Measurements from ENCODE around the gene CFAP65.

The CFAP65 gene

GRCh38 chr2:219038600-219038999 lies 2.7 kb downstream of the CFAP65 start:
- H3K9me3 ChIP-seq (ENCODE audit: control insufficient read depth, low read length), result no peaks in the 10 kb centered on the region
- H3K4me3 ChIP-seq (ENCODE audit: low read length), result no peak overlapping the region
- H3K27me3 ChIP-seq (ENCODE audit: control insufficient read depth, insufficient read depth, low read length), result peaks cover 3% of the 10 kb centered on the region
- H3K36me3 ChIP-seq (ENCODE audit: control insufficient read depth, insufficient read depth, low read length), result no peaks in the 10 kb centered on the region
- H3K4me1 ChIP-seq (ENCODE audit: control insufficient read depth, insufficient read depth, low read length), result peaks cover 25% of the 10 kb centered on the region
- H3K9ac ChIP-seq (ENCODE audit: low read length), result no peak overlapping the region

DNA sequence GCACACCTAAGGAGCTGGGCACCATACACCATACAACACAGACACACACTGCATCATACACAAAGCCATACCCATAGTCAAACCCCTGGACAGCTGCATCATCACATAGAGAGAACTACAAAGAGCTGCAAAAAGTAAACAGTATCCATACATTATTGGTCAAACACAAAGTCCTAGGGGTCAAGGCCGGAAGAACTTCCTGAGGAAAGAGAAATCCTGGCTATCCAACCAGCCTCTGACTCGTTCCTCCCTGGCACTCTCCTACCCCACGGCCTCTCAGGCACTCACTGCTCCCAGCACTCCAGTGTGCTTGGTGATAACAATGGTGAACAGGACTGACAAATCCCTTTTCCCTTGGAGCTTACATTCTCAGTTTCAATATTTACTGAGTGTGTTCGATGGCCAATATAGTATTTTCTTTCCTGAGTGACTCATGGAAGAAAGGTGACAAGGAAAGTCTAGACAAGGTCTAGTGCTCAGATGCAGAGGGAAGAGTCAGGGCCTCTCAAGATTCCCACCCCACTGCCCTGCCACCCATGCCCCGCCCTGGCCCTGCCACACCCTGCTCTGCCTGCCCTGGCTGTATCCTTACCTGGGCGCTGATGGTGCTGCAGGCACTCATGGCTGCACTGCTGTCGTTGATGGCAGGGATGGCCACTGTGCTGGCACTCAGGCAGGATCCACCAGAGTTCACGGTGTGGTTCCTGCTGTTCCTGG lies 3.4 kb downstream of the CFAP65 start:
- Histone ChIP-seq H3K4me1 (ENCODE audit: control insufficient read depth, insufficient read depth, low read length) (peaks cover 23% of the 10 kb centered on the region), H3K27me3 (ENCODE audit: control insufficient read depth, insufficient read depth, low read length) (peaks cover 3% of the 10 kb centered on the region), H3K9ac (ENCODE audit: low read length) (no peak overlapping the region), H3K36me3 (ENCODE audit: control insufficient read depth, insufficient read depth, low read length) (no peaks in the 10 kb centered on the region), H3K4me3 (ENCODE audit: low read length) (no peak overlapping the region), H3K9me3 (ENCODE audit: control insufficient read depth, low read length) (no peaks in the 10 kb centered on the region)

DNA sequence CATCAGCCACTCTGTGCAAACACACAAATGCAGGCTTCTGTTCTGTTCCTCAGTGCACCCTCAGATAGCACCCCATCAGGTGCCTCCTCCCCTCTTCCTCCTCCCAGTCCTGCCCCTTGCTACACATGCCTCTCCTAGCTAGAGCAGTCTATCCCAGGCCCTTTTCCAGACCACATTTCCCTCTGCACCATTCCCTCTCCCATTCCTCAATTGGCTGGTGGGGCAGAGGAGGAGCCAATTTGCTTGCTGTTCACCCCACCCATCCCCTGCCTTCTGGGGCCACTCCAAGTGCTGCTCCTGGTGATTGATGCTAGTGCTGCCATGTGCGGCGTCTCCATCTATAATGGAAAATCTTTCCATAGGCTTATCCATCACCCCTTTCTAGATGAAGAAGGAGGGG lies 5.4 kb downstream of the CFAP65 start:
- Histone ChIP-seq H3K4me3 (ENCODE audit: low read length) (no peak overlapping the region), H3K9me3 (ENCODE audit: control insufficient read depth, low read length) (no peaks in the 10 kb centered on the region), H3K4me1 (ENCODE audit: control insufficient read depth, insufficient read depth, low read length) (peaks cover 19% of the 10 kb centered on the region), H3K36me3 (ENCODE audit: control insufficient read depth, insufficient read depth, low read length) (no peaks in the 10 kb centered on the region), H3K9ac (ENCODE audit: low read length) (no peak overlapping the region), H3K27me3 (ENCODE audit: control insufficient read depth, insufficient read depth, low read length) (no peaks in the 10 kb centered on the region)

- Histone ChIP-seq H3K9me3 (ENCODE audit: control insufficient read depth, low read length) (no peaks in the 10 kb centered on the region), H3K4me3 (ENCODE audit: low read length) (no peak overlapping the region), H3K9ac (ENCODE audit: low read length) (no peak overlapping the region), H3K27me3 (ENCODE audit: control insufficient read depth, insufficient read depth, low read length) (no peaks in the 10 kb centered on the region), H3K36me3 (ENCODE audit: control insufficient read depth, insufficient read depth, low read length) (no peaks in the 10 kb centered on the region), H3K4me1 (ENCODE audit: control insufficient read depth, insufficient read depth, low read length) (peaks cover 19% of the 10 kb centered on the region)
These were observed 6.5 kb downstream of the CFAP65 start for GRCh38 chr2:219034823-219035222.

DNA sequence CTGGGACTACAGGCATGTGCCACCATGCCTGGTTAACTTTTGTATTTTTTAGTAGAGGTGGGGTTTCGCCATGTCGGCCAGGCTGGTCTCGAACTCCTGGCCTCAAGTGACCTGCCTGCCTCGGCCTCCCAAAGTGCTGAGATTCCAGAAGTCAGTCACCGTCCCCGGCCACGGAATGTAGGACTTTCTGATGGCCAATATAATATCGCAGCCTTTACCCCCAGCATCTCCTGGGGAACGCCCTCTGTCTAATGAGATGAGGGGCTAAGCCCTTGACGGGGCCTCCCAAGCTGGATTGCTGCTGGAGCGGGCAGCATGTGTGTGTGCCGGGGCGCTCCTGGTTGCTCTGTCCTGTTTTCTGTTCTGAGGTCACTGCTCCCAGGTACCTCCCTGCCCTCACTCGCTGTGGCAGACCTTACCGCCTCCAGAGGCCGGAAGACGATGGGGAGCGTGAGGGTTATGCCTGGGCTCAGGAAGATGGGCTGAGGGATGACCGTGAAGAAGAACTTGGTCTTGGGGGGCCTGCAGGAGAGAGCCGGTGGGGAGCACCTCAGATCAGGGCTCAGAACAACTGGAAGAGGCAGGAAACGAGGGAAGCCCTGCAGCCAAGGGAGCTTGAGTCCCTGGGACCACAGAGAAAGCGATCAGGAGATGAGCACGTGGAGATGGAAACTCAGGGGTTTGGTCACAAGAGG lies 9.1 kb downstream of the CFAP65 start:
- no peak overlapping the region for H3K9ac ChIP-seq (ENCODE audit: low read length)
- no peaks in the 10 kb centered on the region for H3K4me1 ChIP-seq (ENCODE audit: control insufficient read depth, insufficient read depth, low read length)
- no peak overlapping the region for H3K4me3 ChIP-seq (ENCODE audit: low read length)
- no peaks in the 10 kb centered on the region for H3K9me3 ChIP-seq (ENCODE audit: control insufficient read depth, low read length)
- no peaks in the 10 kb centered on the region for H3K36me3 ChIP-seq (ENCODE audit: control insufficient read depth, insufficient read depth, low read length)
- H3K27me3 ChIP-seq (ENCODE audit: control insufficient read depth, insufficient read depth, low read length), result peaks cover 3% of the 10 kb centered on the region

GRCh38 chr2:219031005-219031738 lies 10.1 kb downstream of the CFAP65 start:
- Histone ChIP-seq H3K4me3 (ENCODE audit: low read length) (no peak overlapping the region), H3K36me3 (ENCODE audit: control insufficient read depth, insufficient read depth, low read length) (no peaks in the 10 kb centered on the region), H3K27me3 (ENCODE audit: control insufficient read depth, insufficient read depth, low read length) (peaks cover 3% of the 10 kb centered on the region), H3K9ac (ENCODE audit: low read length) (no peak overlapping the region), H3K4me1 (ENCODE audit: control insufficient read depth, insufficient read depth, low read length) (no peaks in the 10 kb centered on the region), H3K9me3 (ENCODE audit: control insufficient read depth, low read length) (no peaks in the 10 kb centered on the region)

DNA sequence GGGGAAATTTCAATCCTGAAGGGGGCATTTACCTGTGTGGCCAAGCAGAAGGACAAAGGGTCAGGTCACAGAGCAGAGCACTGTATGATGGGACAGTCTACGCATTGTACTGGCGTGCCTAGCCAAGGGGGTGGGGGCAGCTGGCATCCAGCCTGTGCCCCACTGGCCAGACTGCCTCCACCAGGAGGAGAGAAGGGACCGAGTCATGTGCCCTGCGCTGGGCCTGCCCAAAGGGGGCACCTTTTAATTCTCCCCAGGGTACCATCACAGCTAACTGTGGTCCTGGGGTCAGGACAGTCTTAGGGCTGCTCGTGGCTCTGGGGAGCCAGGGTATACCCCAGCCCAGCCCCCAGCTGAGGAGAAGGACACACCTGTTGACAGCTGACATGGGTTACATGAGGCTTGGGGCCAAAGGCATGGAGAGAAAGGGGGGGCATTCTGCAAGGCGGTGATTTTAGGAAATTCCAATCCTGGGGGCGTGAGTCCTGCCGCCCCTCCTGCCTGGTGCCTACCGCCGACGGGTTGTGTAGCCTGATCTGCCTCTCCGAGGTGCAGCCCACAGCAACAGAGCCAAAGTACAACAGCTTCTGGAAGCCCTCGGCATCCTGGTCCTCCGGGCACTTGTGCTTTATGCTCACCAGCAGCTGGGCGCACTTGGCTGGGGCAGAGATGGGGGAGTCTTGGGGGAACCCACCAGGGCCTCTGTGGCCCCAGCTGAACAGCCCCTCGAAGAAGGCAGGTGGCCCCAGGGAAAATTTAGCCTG lies 11.0 kb downstream of the CFAP65 start:
- Histone ChIP-seq H3K9ac (ENCODE audit: low read length) (no peak overlapping the region), H3K27me3 (ENCODE audit: control insufficient read depth, insufficient read depth, low read length) (peaks cover 3% of the 10 kb centered on the region), H3K9me3 (ENCODE audit: control insufficient read depth, low read length) (no peaks in the 10 kb centered on the region), H3K4me1 (ENCODE audit: control insufficient read depth, insufficient read depth, low read length) (no peaks in the 10 kb centered on the region), H3K4me3 (ENCODE audit: low read length) (no peak overlapping the region), H3K36me3 (ENCODE audit: control insufficient read depth, insufficient read depth, low read length) (no peaks in the 10 kb centered on the region)

DNA sequence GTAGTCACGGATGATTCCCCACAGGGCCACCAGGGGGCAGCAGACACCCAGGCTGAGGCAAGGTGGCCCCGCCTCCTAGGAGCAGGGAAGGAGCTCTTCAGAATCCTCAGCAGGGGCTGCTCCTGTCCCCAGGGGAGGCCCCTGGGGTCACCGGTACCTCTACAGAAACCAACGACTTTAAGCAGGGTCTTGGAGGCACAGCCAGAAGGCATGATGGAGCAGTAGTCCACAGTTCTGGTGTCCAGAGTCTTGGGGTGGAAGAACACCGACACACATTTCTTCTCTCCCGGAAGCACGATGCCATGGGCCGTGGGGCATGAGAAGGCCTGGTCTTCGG lies 11.5 kb downstream of the CFAP65 start:
- Histone ChIP-seq H3K27me3 (ENCODE audit: control insufficient read depth, insufficient read depth, low read length) (peaks cover 3% of the 10 kb centered on the region), H3K9ac (ENCODE audit: low read length) (no peak overlapping the region), H3K36me3 (ENCODE audit: control insufficient read depth, insufficient read depth, low read length) (no peaks in the 10 kb centered on the region), H3K4me1 (ENCODE audit: control insufficient read depth, insufficient read depth, low read length) (no peaks in the 10 kb centered on the region), H3K9me3 (ENCODE audit: control insufficient read depth, low read length) (no peaks in the 10 kb centered on the region), H3K4me3 (ENCODE audit: low read length) (no peak overlapping the region)

GRCh38 chr2:219028996-219029828 lies 12.1 kb downstream of the CFAP65 start:
- H3K4me3 ChIP-seq (ENCODE audit: low read length), result no peak overlapping the region
- H3K36me3 ChIP-seq (ENCODE audit: control insufficient read depth, insufficient read depth, low read length), result no peaks in the 10 kb centered on the region
- H3K27me3 ChIP-seq (ENCODE audit: control insufficient read depth, insufficient read depth, low read length), result peaks cover 3% of the 10 kb centered on the region
- no peaks in the 10 kb centered on the region for H3K4me1 ChIP-seq (ENCODE audit: control insufficient read depth, insufficient read depth, low read length)
- H3K9ac ChIP-seq (ENCODE audit: low read length), result no peak overlapping the region
- H3K9me3 ChIP-seq (ENCODE audit: control insufficient read depth, low read length), result no peaks in the 10 kb centered on the region

DNA sequence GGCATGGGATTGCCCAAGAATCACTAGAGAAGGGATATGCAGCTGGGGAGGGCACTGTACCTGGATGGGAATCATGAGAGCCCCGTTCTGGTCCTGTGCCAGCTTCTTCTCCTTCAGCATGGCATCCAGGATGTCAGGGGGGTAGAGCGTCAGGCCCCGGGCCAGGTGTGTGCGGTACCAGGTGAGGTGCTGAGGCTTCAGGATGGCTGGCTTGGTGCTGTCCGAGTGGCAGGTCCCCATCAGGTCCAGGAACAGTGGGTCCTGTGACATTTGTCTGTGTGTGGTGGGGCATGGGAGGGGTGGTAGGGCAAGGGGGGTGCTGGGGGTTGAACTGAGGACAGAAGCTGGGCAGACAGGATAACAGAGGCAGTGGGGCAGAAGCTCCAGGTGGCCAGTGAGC lies 13.2 kb downstream of the CFAP65 start:
- H3K4me3 ChIP-seq (ENCODE audit: low read length), result no peak overlapping the region
- peaks cover 8% of the 10 kb centered on the region for H3K27me3 ChIP-seq (ENCODE audit: control insufficient read depth, insufficient read depth, low read length)
- no peaks in the 10 kb centered on the region for H3K4me1 ChIP-seq (ENCODE audit: control insufficient read depth, insufficient read depth, low read length)
- H3K36me3 ChIP-seq (ENCODE audit: control insufficient read depth, insufficient read depth, low read length), result no peaks in the 10 kb centered on the region
- no peak overlapping the region for H3K9ac ChIP-seq (ENCODE audit: low read length)
- H3K9me3 ChIP-seq (ENCODE audit: control insufficient read depth, low read length), result no peaks in the 10 kb centered on the region

- Histone ChIP-seq H3K4me3 (ENCODE audit: low read length) (no peak overlapping the region), H3K36me3 (ENCODE audit: control insufficient read depth, insufficient read depth, low read length) (no peaks in the 10 kb centered on the region), H3K4me1 (ENCODE audit: control insufficient read depth, insufficient read depth, low read length) (no peaks in the 10 kb centered on the region), H3K9me3 (ENCODE audit: control insufficient read depth, low read length) (no peaks in the 10 kb centered on the region), H3K27me3 (ENCODE audit: control insufficient read depth, insufficient read depth, low read length) (peaks cover 10% of the 10 kb centered on the region), H3K9ac (ENCODE audit: low read length) (no peak overlapping the region)
These were observed 13.7 kb downstream of the CFAP65 start for GRCh38 chr2:219027511-219028055.

Data from mucosa of stomach (tissue), 1 donor.